HG02571 (cell line): ENCODE data around the gene C5orf63.
"Not testable (repeated sequence)": the region's sequence is repeated elsewhere in the genome, so short reads cannot be mapped to it uniquely, and the experiment has no call there.

Source experiments
- ATAC-seq: cut with Tn5 transposase; IDR thresholded peaks from one replicate; pipeline ENCODE4 v1.9.1; 2021; ENCODE audit warnings: mild to moderate bottlenecking, moderate library complexity; ENCODE audit not compliant: unreplicated experiment

The C5orf63 gene

DNA sequence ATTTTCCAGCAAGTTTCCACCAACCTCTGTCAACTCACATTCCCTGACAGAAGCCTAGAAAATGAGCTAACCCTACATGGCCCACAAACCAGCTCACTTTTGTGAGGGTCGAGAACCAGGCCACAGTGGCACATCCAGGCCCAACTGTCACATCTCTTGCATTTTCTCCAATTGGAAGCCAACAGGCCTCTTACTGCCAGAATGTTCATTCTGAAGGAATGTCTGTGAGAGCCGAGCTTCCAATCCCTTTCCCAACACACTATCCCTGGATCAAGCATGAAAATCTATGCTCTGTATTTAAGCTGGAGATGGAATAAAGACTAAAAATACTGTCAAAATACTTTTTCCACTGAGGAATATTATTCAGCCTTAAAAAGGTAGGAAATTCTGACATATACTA is 62.9 kb downstream of the C5orf63 start:
- ATAC-seq = no peak

GRCh38 chr5:127009784-127010183 is 63.5 kb downstream of the C5orf63 start:
- ATAC-seq = no peak

- ATAC-seq = no peak
Observed at GRCh38 chr5:127008300-127008975, 64.9 kb downstream of the C5orf63 start.

DNA sequence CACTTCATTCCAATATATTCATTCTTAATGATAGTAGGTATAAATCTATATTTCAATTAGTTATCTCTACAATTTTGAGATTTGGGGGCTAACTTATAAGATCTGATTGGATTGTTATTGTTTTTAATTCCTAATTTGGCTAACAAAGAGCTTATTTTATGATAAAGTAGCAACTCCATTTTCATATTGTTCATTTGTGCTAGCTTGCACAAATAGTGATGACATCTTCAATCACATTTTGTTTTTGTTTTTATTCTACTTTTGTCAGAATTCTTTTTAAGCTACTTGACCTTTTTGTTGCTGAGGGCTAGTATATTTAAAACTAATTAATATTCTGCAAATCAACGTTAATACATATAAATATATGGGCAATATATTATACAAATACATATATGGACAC is 65.8 kb downstream of the C5orf63 start:
- ATAC-seq = no peak

DNA sequence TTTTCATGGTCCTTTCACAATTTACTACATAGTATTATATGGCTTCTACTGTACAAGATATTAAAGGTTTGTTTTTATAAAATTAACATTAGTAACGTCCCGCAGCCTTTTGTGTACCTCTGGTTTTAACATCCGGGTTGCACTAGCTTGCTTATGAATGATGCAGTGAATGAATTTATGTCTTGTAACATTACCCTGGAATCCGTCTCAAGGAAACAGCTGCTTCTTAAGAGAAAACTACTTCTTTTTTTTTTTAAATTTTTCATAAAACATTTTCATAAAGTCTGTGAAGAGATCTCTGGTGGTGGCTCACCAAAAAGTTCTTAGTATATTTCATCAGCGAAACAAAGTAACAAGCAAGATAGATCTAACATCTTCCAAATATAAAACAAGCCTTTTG is 66.6 kb downstream of the C5orf63 start:
- ATAC-seq = no peak

GRCh38 chr5:127005282-127005681 is 68.0 kb downstream of the C5orf63 start:
- ATAC-seq = not testable (repeated sequence)

DNA sequence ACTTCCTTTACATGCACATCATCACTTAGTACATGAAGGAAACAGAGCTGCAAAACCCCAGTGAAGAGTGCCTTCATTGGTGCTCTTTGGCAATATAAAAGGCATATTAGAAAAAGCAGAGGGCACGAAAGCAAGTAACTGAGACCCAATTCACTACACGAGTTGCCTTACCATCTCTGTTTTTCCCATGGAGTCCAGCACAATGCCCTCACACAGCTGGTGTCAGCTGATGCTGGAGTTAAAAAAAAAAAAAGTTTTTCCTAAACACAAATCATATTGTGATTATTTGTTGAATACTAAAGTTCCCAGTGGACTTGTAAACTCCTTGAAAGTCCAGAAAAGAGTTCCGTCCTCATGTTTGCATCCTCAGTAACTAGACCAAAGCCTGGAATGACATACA is 68.6 kb downstream of the C5orf63 start:
- no peak for ATAC-seq

DNA sequence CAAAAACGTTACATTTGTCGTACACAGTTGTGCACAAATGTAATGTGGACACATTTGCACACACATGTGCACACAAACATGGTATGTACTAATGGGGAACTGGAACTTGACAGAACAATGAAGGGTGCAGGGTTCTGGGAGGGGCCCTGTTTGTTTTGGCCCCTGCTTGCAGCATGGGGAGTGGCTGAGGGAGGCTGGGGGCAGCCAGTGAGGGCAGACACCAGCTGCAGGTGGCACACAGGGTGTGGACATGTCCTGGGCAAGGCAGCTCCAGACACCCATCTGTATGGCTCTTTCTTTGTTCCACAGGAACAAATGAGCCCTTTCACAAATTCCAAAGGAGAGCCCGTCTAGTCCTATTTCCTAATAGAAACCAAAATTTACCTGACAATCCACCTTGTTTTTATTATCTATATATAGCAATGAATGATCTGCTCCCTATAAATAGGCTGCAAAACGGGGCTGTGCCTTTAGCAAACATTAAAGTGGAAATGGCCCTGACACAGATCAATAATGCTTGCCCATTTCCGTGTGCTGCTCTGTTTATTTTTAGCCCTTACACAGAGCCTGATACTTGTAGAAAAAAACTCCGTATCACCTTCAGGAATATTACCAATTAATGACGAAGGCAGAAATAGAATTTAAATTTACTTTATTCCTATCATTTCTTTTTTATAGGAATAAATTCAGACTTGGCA is 69.4 kb downstream of the C5orf63 start:
- no peak for ATAC-seq

DNA sequence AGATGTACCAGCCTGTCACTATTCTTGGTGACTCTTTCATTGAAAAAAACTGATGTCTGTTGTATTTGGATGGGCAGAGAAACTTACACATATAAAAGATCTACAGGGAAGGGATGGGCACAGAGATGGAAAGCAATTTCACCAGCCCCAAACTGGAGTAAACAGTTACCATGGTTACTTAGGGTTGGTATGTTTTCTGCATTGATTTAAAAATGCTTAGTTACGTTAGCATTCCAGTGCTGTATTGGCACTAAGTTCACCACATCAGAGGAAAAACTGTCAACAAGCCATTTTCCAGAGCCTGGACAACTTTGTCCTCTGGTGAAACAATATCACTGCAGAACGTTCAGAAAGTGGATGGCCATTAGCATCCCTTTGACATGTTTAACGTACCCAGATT is 70.9 kb downstream of the C5orf63 start:
- ATAC-seq = no peak

DNA sequence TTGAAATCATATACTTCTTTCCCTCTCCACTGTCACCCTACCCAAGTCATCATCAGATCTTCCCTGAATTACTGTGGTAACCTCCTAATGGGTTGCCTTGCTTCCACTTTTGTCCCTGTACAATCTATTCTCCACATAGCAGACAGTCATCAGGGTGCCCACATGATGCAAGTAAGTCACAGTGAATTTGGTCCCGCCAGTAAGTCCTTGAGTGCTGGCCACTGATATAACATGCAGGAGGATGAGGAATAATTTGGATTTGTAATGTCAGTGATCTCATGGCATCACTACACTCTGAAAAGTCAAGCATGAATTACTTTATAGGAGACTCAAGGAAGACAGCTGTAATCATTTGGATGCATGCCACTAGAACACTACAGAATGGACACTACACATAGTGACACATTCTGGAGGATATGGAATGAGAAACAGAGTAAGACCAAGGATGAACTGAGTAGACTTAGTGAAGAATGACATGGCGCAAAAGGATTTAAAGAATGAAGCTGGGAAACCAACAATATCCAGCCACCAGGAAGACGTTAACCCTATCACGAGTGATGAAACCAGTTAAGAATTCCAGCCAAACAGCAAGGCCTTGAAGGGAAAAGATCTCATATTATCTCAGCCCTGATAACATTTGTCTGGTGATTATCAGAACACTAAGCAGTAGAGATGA is 71.5 kb downstream of the C5orf63 start:
- no peak for ATAC-seq
